GM10847 (cell line): ENCODE results near the gene SYP.

Source experiments
- POLR2A ChIP-seq: IDR thresholded peaks from 2 replicates; pipeline ENCODE4 v1.6.1; 2011; ENCODE audit not compliant: insufficient read length; ENCODE audit errors: extremely low read depth

SYP gene

DNA sequence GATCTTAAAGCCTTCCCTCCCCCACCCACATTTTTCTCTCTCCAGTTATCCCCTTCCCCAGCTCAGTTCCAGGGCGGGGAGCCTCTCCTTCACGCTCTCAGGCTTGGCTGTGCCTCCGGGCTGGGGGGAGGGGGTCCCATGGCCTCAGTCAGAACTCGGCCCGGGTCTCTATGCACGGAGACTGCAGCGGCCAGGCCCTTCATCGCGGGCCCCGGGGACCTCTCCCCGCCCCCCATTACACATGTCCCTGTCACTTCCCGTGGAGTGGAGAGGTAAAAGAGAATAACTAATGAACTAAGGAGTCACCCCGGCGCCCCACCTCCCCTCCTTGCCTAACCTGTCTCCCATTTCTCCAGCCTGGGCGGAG lies 13.0 kb downstream of the SYP start:
- no peak for TF ChIP-seq POLR2A

DNA sequence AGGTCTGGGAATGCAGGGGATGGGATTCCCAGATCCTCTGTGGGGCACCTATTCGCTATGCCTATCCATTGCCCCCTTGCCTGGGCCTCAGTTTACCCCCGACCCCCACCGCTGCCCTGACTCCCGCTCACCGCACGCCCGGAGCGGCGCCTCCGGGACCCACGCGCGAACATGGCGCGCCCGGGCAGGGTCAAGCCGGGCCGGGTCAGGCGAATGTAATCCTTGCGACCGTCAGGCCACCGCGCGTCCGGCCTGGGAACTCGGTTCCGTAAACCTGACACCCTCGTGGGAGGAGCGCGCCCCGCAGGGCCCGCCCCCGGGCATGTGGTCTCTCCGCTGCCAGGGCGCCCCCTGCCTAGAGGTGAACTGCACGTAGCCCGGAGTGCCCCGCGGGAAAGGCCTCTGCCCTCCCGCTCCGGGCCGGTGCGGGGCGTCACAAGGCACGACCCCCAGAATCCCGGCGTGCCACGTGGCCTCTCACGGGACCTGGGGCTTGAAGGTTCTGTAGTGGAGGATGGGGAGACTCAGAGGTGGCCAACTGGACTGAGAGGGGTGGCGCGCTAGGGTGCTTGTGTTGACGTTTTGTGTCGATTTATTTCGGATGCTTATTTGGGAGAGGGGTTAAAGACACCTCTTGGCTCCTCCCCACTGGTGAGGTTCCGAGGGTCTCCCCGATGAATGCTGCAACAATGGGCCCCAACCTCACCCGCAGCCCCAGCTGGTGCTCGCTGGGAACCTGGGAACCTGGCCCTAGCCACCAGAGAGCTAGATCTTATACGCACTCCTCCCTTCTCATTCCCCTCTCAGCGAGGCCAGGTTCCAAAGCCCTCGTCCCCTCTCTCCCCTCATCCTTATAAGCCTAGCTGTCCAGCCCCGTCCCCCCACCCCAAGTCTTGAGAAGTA lies 13.6 kb downstream of the SYP start, which contains the start of gene PRICKLE3:
TSS of gene PRICKLE3 (minus strand) at position 249 of the 903 bp plus-strand sequence. CDS start at position 173, 76 bp downstream.
- TF ChIP-seq POLR2A = peak; percentile 63

DNA sequence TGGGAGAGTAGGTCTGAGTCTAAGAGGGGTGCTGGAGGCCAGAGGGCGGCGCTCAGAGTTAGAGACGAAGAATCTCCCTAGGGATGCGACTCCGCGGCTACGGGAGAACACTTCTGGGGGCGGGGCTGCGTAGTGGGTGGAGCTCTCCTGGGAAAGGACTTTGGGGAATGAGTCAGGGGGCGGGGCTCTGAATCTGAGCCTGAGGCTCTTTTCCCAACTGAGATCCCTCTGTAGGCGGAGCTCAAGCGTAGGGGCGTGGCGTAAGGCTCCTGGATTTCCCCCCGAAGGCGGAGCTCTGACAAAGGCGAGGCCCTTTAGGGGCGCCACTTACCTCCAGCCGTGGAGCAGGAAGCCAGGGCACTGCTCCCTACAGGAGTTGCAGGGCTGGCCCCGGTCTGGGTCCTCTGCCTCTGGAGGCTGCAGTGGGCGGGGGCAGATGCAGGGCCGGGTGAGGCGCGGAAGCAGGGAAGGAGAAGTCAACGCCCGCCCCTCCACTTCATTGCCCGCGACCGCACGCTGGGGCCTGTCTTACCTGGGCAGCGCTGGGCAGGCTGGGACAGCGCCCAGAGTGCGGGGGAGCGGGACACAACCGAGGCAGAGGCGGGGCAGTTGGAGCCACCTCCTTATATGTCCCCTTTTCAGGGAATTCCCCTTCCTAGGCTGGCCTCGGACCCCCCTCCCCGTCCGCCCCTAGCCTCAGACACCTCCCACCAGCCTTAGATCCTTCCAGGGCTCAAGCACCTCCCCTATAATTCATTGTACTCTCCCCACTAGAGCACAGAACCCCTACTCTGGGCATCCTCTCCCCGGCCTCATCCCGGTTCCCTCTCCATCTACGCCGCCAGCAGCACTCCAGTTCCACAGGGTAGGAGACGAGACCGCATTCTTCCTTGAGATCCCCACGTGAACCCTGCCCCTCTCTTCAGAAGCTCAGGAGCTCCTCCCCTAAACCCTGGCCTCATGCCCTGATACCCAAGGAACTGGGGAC lies 15.4 kb downstream of the SYP start:
- no peak for TF ChIP-seq POLR2A

DNA sequence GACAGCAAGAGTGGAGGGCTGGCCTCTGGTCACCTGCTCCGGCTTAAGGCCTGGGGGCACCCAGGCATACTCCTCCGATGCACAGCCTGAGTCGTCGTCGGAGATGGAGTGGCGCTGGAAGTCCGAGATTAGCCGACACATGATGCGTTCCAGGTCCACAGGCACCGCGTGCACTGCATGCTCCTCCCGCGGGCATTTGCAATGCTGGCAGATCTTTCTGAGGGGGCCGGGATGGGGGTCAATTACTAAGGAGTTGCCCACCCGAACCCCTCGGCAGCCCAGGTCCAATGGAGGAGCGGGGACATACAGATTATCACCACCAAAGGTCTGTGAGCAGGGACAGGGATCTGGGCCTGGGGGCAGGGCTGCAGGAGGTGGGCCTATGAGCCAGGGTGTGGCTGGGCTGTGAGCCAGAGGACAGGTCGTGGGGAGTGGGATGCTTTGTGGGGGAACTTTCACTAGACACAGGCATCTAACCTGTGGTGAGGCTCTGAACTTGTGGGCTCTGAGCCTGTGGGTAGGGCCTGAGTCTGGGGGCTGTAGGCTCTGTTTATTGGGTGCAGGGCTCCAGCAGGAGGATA lies 16.2 kb downstream of the SYP start:
- TF ChIP-seq POLR2A = no peak

DNA sequence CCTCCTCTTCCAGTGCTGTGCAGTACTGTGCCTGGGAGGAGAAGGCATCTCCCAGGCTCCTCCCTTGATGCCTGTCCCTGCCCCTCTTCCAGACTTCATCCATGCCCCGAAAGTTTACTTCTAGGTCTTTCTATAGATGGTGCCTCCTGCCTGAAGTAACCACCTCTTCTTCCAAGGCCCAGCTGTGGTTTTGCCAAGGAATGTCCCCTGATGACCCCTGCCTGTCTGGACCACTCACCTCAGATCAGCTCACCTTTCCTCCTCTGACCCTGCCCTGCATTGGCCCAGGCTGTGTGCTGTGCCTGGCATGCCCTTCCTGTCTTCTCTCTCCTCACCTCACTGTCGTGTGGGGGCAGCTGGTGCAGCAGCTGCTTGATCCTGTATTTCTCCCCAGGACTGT lies 20.6 kb downstream of the SYP start:
- no peak for TF ChIP-seq POLR2A

DNA sequence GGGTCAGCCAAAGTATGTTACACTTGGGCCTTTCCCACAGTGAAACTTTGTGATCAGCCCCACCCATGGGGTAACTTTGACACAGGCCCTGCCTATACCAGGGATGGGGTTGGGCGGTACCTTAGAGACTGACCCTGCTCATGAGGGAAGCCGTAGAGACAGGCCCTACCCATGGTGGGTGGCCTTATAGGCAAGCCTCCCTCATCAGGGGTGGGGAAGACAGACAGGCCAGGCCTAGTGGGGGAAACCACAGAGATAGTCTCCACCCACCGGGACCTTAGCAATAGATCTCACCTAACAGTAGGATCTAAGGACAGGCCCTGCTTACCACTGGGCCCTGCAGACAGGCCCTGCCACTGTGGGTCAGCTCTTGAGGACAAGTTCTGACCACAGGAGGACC lies 21.5 kb downstream of the SYP start:
- no peak for TF ChIP-seq POLR2A

DNA sequence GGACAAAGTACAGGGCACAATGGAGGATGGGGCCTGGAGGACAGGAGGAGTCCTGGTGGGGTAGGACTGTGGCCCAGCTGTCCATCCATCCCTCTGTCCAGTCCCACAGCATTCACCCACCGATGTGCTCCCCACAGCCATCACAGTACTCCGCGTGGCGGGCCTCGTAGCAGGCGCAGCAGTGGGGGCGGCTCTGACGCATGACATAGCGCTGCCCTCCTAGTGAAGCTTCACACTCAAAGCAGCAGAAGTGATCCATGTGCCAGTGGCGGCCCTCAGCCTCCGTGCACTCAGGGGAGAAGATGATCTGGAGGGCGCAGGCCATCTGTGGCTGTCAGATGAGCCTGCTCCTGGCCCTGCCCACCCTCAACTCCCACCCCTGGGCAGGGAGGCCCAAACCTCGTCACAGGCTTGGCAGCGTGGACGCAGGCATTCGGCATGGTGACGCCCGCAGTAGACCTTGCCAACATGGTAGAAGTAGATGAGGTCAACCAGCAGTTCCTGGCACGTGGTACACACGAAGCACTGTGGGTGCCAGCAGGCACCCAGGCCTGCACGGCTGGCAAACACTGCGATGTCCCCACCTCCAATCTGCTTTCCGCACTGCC lies 22.0 kb downstream of the SYP start:
- no peak for TF ChIP-seq POLR2A

DNA sequence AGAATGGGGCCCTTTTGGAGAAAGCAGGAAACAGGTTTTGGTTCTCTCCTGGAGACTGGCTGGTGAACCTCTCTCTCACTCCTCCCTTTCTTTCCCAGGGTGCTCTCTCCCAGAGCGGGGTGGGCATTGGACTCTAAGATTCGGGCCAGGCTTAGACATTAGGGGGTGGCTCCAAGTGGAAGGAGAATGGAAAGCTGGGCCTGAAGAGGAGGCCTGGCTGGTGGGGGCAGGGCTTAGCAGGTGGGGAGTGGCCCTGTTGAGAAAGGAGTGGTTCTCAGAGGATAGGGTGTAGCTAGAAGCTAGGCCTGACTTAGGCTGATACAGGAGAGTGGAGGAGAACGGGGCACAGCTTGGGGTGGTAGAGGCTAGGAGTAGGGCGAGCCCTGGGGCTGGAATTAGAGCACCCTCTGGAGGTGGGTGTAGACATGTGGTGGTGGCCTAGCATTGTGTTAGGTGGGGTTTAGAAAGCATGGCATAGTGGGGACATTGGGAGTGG lies 22.6 kb downstream of the SYP start:
- TF ChIP-seq POLR2A = no peak

DNA sequence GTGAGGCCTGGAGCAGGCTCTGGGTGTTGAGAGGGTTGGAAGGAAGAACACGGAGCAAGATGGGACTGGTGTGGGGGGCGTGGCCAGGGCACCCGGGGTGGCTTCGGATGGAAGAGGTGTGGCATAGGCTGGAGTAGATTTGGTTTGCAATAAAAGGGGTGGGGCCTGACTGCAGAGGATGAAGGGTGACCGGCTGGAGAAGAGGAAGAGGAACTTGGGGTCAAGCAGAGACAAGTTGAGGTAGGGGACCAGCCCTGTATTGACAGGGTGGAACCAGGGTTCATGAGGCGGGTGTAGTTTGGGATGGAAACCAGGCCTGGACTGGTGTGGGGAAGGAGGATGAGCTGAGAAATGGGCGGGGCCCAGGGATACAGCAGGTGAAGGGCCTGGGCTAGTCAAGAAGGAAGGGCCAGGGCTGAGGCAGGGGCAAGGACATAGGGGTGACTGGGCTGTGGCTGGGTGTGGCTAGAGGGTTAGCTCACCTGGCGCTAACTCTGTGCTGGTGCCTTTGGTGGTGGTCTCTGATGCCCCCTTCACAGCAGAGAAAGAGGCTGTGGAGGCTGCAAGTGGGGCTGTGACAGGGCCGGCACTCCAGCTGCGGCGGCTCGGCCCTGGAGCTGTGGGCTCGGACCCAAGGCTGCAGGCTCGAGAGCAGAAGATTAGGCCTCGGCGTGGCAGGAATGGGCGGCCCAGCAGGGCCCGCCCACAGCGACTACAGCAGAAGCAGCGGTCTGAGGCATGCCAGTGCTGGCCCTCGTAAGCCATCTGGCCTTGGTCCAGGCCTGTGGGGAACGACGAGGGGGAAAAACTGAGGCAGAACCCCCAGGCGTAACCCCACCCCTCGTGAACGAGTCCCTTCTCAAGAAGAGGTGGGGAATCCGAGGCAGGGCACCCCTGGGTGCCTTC lies 23.3 kb downstream of the SYP start:
- TF ChIP-seq POLR2A = no peak

DNA sequence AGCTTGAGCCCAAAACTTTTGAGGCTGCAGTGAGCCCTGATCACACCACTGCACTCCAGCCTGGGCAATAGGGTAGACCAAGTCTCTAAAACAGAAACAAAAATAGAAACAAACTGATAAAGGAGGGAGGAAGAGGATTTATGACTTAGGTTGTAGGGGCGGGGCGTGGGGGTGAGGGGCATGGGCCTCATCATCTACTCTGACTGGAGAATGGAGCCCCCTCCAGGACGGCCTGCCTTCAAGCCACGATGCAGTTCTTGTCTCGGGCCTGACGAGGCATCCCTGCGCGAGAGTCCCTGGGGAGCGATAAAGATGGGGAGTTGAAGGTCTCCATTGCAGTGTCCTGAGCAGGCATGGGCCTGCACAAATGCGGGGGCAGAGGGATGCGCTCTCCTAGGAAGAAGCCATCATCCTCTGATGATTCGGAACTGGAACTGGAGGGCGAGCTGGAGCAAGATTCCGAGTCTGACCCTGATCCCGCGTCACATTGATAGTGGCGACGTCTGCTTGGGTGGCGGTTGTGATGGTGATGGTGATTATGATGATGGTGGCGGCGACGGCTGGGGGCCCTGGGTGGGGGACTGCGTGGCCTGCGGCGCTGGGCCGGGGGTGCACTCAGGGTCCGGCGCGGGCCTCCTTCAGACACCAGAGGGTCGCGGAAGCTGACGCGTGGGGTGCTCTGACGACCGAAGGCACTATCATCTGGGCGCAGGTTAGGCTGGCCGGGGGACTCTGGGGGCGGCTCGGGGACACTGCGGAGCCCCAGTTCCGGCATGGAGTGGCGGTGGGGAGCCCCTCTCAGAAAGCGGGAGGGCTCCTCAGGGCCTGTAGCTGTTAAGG lies 24.3 kb downstream of the SYP start:
- TF ChIP-seq POLR2A = no peak

DNA sequence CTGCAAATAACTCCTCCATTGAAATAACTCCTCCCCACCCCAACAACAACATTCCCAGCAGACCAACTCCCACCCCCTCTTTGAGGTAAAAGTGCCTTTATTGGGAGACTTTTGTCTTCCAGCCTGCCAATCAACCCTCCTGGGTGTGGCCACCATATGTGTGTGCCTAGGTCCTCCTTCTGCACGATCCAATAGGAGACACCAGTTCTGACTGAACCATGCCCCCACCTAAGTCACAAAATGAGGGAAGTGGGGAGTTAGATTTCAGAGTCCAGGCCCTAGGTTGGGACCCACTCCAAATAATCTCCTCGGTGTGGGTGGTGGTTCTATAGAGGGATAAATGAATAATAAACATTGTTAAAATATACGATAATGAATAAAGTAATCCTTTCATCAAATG lies 25.3 kb downstream of the SYP start:
- no peak for TF ChIP-seq POLR2A

DNA sequence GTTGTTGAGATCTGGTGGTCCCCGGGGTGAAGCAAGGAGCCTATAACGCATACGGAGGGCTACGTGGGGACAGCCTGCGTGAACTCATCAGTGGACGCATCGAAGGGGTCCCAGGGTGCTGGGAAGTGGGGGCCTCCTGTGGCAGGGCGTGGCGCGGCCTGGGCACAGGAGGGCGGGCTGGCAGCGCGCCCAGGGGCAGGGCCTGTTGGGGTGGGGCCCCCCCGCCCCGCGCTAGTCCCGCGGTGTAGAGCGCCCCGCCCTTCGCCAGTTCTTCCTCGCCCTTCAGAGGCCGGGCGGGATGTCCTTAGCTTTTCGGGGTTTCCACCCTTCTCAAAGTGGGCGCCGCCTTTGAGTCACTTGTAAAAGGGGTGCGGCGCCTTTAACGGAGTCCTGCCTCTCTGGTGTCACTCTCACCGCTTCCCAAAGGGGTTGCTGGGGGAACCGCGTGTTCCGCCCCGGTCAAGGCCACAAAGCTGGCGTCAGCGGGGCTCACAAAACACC lies 27.7 kb downstream of the SYP start:
- no peak for TF ChIP-seq POLR2A

DNA sequence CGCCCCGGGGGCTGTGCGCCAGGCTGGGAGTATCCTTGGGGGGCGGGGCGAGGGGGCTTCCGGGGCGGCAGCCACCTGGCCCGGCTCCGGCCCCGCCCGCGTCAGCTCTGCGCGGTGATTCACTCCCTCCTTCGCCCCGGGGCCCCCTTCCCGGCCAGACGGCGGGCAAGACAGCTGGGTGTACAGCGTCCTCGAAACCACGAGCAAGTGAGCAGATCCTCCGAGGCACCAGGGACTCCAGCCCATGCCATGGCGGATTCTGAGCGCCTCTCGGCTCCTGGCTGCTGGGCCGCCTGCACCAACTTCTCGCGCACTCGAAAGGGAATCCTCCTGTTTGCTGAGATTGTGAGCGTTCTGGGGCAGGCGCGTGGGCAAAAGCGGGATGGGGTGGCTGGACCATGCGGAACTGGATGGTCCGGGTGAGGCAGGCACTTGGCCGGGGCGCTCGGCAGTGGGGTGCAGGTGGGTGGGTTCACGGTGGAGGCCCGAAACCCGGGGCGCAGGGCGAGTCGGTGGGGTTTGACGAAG lies 28.2 kb downstream of the SYP start, which contains the start of gene PLP2:
TSS of gene PLP2 (plus strand) at position 147 of the 528 bp plus-strand sequence. CDS start at position 250, 103 bp downstream.
- TF ChIP-seq POLR2A = no peak

DNA sequence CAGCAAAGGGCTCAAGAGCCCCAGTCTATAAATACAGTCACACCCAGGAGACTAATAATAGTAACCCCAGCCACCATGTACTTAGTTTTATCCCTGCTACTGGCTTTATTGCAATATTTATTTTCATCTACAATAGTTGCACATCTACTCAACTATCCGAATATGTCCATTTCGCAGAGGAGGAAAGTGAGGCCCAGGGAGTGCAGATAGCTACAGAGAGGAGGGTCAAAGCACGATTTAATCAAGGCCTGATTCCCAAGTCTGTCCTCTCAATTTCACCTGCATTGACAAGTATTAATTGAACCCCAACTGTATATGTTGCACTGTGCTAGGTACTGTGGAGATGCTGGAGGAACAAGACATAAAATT lies 32.3 kb downstream of the SYP start:
- no peak for TF ChIP-seq POLR2A
